A673 (cell line): ENCODE data around the gene STAM.
"Not testable (repeated sequence)": the region's sequence is repeated elsewhere in the genome, so short reads cannot be mapped to it uniquely, and the experiment has no call there.

ENCODE experiments used
- CTCF ChIP-seq: fragments of 300-800, 200-600 bp; sonication (generic); conservative IDR thresholded peaks from 2 replicates; pipeline ENCODE4 v1.5.1; 2017; ENCODE audit warnings: low read depth, mild to moderate bottlenecking, antibody characterized with exemption, low read length, moderate library complexity, mixed read lengths
- EZH2 ChIP-seq: fragments of 200-600 bp; sonication (generic); IDR thresholded peaks from 2 replicates; pipeline ENCODE4 v1.6.1; 2017; ENCODE audit warnings: borderline replicate concordance, low read depth, mild to moderate bottlenecking, mixed read lengths, antibody characterized with exemption, low read length; ENCODE audit not compliant: poor library complexity, severe bottlenecking

- TF ChIP-seq CTCF, EZH2: not testable (repeated sequence)
These were observed 78.5 kb downstream of the STAM start for GRCh38 chr10:17722317-17723014.
